Transverse colon (tissue), 4 donors: ENCODE data around the gene CDH11. TPM values are rescaled to one million over a fixed set of nuclear protein-coding genes. Genes with fewer than 3 reads are reported as not detected.
A peak's percentile ranks its signal among the peaks of the same experiment; 100 is the strongest.

Experiments used
- DNase-seq: peaks from one replicate; pipeline ENCODE4 v3.0.0-alpha.2; 2019
- H3K27ac ChIP-seq, 4 donors: fragments of 200-600 bp; sonication (generic); 2 replicates each; pipeline ENCODE4 v1.5.1; 2016 to 2018; ENCODE audit warnings: inconsistent platforms in 4 of 4
- H3K27me3 ChIP-seq: fragments of 200-600 bp; sonication (generic); 2 replicates; pipeline ENCODE4 v1.5.1; 2017; ENCODE audit warnings: inconsistent platforms
- H3K36me3 ChIP-seq, 4 donors: fragments of 200-600 bp; sonication (generic); 2 replicates each; pipeline ENCODE4 v1.5.1; 2017 to 2019; ENCODE audit warnings: inconsistent platforms in 4 of 4
- H3K4me1 ChIP-seq, 4 donors: fragments of 200-600 bp; sonication (generic); 2 replicates each; pipeline ENCODE4 v1.5.1; 2017 to 2020; ENCODE audit warnings: inconsistent platforms in 4 of 4
- H3K4me3 ChIP-seq, 4 donors: fragments of 200-600 bp; sonication (generic); 1 replicate in 1 of 4; 2 replicates in 3 of 4; pipeline versions ENCODE4 v1.5.1 to v1.6.1; 2017 to 2019; ENCODE audit warnings: inconsistent platforms in 4 of 4
- H3K9me3 ChIP-seq, 2 donors: fragments of 200-600 bp; sonication (generic); 2 replicates each; pipeline ENCODE4 v1.5.1; 2017 to 2019; ENCODE audit warnings: inconsistent platforms in 2 of 2
- CTCF ChIP-seq, 5 experiments: fragments of 200-600 bp in 3 of 5; fragments of 450-650 bp in 2 of 5; sonication (generic) in 3 of 5; IDR thresholded peaks; 1 replicate in 2 of 5; 2 replicates in 3 of 5; pipeline ENCODE4 v1.5.1; 2016 to 2017; ENCODE audit warnings: antibody characterized with exemption in 5 of 5, inconsistent platforms in 3 of 5, mild to moderate bottlenecking in 2 of 5, moderate library complexity in 1 of 5
- EP300 ChIP-seq: sonication (generic); formaldehyde crosslinking; IDR thresholded peaks from one replicate; pipeline ENCODE4 v1.6.1; 2017; ENCODE audit warnings: antibody characterized with exemption, low read depth
- POLR2A ChIP-seq: fragments of 450-650 bp; IDR thresholded peaks from one replicate; pipeline ENCODE4 v1.6.1; 2016; ENCODE audit warnings: antibody characterized with exemption, mild to moderate bottlenecking, moderate library complexity
- POLR2AphosphoS5 ChIP-seq, 3 donors: sonication (generic); formaldehyde crosslinking; IDR thresholded peaks; one replicate each; pipeline ENCODE4 v1.6.1; 2016; ENCODE audit warnings: antibody characterized with exemption in 3 of 3
- WGBS, 2 donors: methylation state at CpG; one replicate each; pipeline ENCODE4 v1.1.5; 2018; ENCODE audit warnings: low coverage in 1 of 2; 5-methylcytosine and 5-hydroxymethylcytosine counted together
- in situ Hi-C, 4 donors: fragments of 200-750 bp; cut with MboI; loops; one replicate each; pipeline versions ENCODE4 v1.15.0 to v1.15.1; 2017; ENCODE audit warnings: low sequenced_read_pairs in 3 of 4, low pct_ligation_motif_present in 1 of 4, low pct_unique_long_range_greater_than_20kb in 1 of 4
- intact Hi-C: fragments of 100-400 bp; cut with DNase I; formaldehyde crosslinking; loops from one replicate; pipeline ENCODE4 v1.15.1; 2023; ENCODE audit warnings: low total_unique reads
- total RNA-seq, 4 donors: library from RNA; depleted of rRNA; stranded (reverse); fragments of >200 nt; gene quantifications; one replicate each; pipeline ENCODE4 v1.1.0, GENCODE V29; 2016

Gene CDH11
- total RNA-seq, 4 donors from 2014 or later = 8.2 to 141 (median 9.2) TPM

DNA sequence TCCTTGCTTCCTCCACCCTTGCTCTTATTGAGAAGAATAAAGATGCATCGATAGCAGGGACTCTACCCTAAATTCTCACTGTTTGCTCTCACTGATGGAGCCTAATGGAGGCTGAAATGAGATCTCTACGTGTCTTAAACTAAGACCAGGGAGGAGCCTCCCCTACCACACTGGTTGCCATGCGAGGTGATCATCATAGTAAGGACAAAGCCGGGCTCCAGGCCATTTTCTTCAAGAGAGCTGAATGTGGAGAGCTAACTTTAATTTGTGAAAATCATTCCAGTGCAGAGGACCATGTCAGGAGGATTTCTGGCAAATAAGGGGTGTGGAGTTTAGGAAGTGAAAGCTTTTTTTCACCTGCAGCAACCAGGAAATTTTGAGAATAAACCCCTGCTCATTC is 5.6 kb downstream of the CDH11 start:
- 73% methylated on average over 4 of the region's 4 CpGs; no CpG with 5 or more reads in 1 of the 2 donors for WGBS, 2 donors
- Histone ChIP-seq H3K9me3 (no peaks in the 10 kb centered on the region), H3K27ac (no peak overlapping the region), H3K27me3 (peaks cover 16% of the 10 kb centered on the region), H3K36me3 (no peaks in the 10 kb centered on the region), H3K4me1 (peaks cover 0 to 31% (median 11%) of the 10 kb centered on the region in 4 donors), H3K4me3 (no peak overlapping the region)
- TF ChIP-seq POLR2AphosphoS5 (IDR thresholded peaks at IDR 0.05) = no peak
- no peak for TF ChIP-seq EP300
- TF ChIP-seq POLR2A = no peak
- TF ChIP-seq CTCF (IDR thresholded peaks at IDR 0.05) = no peak
- no peak for DNase-seq
- intact Hi-C loops = no loop called here
- in situ Hi-C loops = loop anchor here in 3 of 4 donors (25.0 kb wide), 3 partner anchors 704 to 1754 kb away; no protein-coding TSS in a partner anchor

DNA sequence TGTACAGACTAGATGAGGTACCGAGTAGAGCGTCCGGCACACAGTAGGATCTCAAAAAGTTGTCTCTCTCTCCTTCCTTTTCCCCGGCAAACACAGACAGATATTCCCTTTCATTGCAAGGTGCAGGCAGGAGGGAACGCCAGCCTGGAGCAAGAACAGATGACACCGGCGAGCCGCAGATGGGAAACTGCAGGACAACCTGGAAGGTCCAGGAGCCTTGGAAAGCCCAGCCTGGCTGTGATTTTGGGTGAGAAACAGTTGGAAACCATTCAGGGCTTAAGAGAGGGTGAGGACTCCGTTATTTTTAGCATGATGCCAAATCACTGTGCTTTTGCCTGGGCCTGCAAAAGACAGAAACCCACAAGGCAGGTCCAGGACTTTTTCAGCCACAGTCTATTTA is 7.3 kb downstream of the CDH11 start:
- H3K27me3 ChIP-seq = peaks cover under 1% of the 10 kb centered on the region
- H3K27ac ChIP-seq = no peak overlapping the region
- no peak for TF ChIP-seq POLR2A
- TF ChIP-seq EP300 = no peak
- no peak for TF ChIP-seq POLR2AphosphoS5 (IDR thresholded peaks at IDR 0.05)
- TF ChIP-seq CTCF (IDR thresholded peaks at IDR 0.05) = no peak
- 84 to 100% methylated on average over 4 to 9 of the region's 9 CpGs for WGBS, 2 donors
- no peak for DNase-seq
- H3K4me1 ChIP-seq = peaks cover 0 to 40% (median 12%) of the 10 kb centered on the region in 4 donors
- no peaks in the 10 kb centered on the region for H3K36me3 ChIP-seq
- H3K9me3 ChIP-seq = no peaks in the 10 kb centered on the region
- intact Hi-C loops (no loop called here), in situ Hi-C loops (loop anchor here in 3 of 4 donors (25.0 kb wide), 3 partner anchors 702 to 1752 kb away; no protein-coding TSS in a partner anchor)
- no peak overlapping the region for H3K4me3 ChIP-seq

DNA sequence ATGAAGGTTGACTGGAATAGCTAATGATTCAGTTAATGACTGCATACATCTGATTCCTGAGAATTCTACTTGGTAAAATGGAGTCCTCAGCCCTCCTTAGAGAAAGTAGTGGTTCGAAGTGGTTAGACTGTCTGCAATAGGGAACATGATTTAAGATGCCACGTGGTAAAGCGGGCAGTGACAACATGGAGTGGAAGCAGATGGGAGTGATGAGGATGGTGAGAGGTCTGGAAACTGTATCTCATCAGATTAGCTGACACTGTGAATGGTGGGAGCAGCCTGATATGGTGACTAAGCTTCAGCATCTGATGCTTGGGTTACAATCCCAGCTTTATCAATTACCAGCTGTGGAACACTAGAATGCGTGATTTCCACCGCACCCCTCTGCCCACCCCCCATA is 8.4 kb downstream of the CDH11 start:
- in situ Hi-C loops = loop anchor here in 3 of 4 donors (25.0 kb wide), 3 partner anchors 701 to 1751 kb away; no protein-coding TSS in a partner anchor
- intact Hi-C loops = no loop called here
- WGBS, 2 donors = 85 to 100% methylated on average over 2 to 5 of the region's 5 CpGs

GRCh38 chr16:65111306-65111705 is 10.6 kb downstream of the CDH11 start:
- Histone ChIP-seq H3K4me1 (peaks cover 0 to 29% (median 11%) of the 10 kb centered on the region in 4 donors), H3K27ac (peak overlapping the region; percentile 48 to 67 (median 62)), H3K9me3 (no peaks in the 10 kb centered on the region), H3K36me3 (no peaks in the 10 kb centered on the region), H3K27me3 (no peaks in the 10 kb centered on the region), H3K4me3 (no peak overlapping the region)
- in situ Hi-C loops = loop anchor here in 3 of 4 donors (25.0 kb wide), 3 partner anchors 699 to 1749 kb away; no protein-coding TSS in a partner anchor
- intact Hi-C loops = no loop called here
- TF ChIP-seq CTCF (IDR thresholded peaks at IDR 0.05) (no peak), POLR2AphosphoS5 (IDR thresholded peaks at IDR 0.05) (peak in 2 of 3 donors; percentile 24 to 34), POLR2A (no peak)
- peak; percentile 67 for DNase-seq
- 32 to 54% methylated on average over 5 of the region's 5 CpGs for WGBS, 2 donors

More for the DNA sequence above, 8.4 kb downstream of the CDH11 start:
- Histone ChIP-seq H3K4me1 (peaks cover 0 to 35% (median 12%) of the 10 kb centered on the region in 4 donors), H3K36me3 (no peaks in the 10 kb centered on the region), H3K9me3 (no peaks in the 10 kb centered on the region), H3K27me3 (no peaks in the 10 kb centered on the region), H3K27ac (no peak overlapping the region), H3K4me3 (no peak overlapping the region)
- no peak for DNase-seq
- TF ChIP-seq POLR2AphosphoS5 (IDR thresholded peaks at IDR 0.05) (no peak), CTCF (IDR thresholded peaks at IDR 0.05) (no peak), POLR2A (no peak), EP300 (no peak)
